GM19395 (cell line): ENCODE measurements around the gene KRT75.
"Not testable (repeated sequence)": the region's sequence is repeated elsewhere in the genome, so short reads cannot be mapped to it uniquely, and the experiment has no call there.

ENCODE experiments used
- ATAC-seq: cut with Tn5 transposase; IDR thresholded peaks from one replicate; pipeline ENCODE4 v1.9.1; 2021; ENCODE audit warnings: mild to moderate bottlenecking, moderate library complexity; ENCODE audit not compliant: unreplicated experiment

Gene KRT75

GRCh38 chr12:52434081-52434733, at the start of gene KRT75:
Gene KRT75, minus strand, starts transcription at chr12:52434371. Its CDS starts 67 bp downstream, at chr12:52434304.
- ATAC-seq, result no peak

- no peak for ATAC-seq
These were observed 45.9 kb upstream of the KRT75 start for GRCh38 chr12:52480073-52480472.

- no peak for ATAC-seq
These were observed 43.5 kb upstream of the KRT75 start for GRCh38 chr12:52477651-52478050.

DNA sequence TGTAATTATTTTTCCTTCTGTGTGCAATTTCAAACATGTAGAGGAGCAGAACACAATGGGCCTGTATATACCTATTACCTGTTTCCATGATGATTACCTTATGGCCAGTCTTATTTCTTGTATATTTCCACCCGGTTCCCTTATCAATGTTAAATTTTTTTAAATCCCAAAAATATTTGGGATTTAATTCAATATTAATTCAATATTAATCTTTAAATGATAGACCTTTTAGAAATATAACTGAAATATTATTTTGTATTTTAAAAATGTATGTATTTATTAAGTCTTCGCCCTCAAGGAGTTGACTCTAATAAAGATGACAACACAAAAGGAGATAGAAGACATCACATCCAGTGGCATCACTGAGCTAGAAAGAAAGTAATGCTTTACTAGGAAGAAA, 40.0 kb upstream of the KRT75 start:
- ATAC-seq, result no peak

DNA sequence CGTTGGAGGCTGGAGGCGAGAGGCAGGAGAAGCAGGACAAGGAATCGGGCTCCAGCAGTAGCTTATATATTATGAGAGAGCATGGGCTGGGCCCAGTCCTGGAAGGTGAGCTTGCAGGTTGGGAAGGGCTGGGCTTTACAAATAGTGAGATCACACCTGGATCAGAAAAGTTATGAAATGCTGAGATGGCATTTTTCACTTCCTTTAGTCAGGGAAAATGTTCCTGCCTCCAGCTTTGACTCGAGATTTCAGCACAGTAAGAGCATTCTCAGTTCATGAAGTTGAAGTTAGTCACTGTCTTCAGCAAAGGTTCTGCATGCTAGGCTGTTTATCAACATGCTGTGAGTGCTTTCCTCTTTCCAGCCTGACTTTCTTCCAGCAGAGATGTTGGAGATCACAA, 39.6 kb upstream of the KRT75 start, which contains the start of gene KRT6C:
KRT6C (minus strand) TSS at position 38 of the 400 bp plus-strand sequence. CDS start 68 bp downstream, outside the sequence.
- no peak for ATAC-seq

GRCh38 chr12:52469853-52470252, 35.7 kb upstream of the KRT75 start:
- ATAC-seq, result no peak

- ATAC-seq, result no peak
These were observed 30.7 kb upstream of the KRT75 start for GRCh38 chr12:52464897-52465296.

DNA sequence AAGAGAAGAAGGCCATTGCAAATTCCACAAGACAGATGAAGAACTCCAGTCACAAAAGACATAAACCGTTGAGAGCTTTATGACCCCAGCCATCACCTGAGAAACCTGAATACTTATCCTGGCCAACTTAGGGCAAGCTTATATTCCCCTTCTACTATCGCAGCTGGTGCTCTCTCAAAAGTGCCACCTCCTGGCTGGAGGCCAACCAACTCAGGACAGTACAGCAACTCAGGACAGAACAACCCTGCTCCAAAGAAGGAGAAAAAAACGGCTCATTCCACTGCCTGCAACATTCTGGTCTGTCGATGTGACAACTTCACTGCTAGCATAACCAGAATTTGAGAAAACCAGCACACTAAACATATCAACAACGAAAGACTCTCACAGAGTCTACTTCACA, 27.5 kb upstream of the KRT75 start:
- ATAC-seq, result no peak

- ATAC-seq, result no peak
These were observed 24.7 kb upstream of the KRT75 start for GRCh38 chr12:52458861-52459260.

DNA sequence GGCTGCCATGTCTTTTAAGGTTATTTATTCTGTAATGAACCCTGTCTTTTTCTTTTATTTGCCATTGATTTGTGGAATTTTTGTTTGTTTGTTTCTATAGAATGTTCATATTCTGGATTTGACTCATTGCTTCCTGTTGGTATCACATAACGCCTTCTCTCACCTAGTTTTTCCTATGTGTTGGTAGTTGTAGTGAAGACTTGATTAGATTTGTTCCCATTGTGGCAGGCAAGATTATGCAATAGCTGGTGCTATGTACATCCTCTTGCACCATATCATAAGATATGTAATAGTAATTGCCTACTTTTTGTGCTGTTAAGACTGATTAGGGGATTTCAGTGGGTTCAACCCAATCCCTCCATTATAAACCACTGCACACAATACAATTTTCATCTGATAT, 21.6 kb upstream of the KRT75 start:
- ATAC-seq, result no peak

DNA sequence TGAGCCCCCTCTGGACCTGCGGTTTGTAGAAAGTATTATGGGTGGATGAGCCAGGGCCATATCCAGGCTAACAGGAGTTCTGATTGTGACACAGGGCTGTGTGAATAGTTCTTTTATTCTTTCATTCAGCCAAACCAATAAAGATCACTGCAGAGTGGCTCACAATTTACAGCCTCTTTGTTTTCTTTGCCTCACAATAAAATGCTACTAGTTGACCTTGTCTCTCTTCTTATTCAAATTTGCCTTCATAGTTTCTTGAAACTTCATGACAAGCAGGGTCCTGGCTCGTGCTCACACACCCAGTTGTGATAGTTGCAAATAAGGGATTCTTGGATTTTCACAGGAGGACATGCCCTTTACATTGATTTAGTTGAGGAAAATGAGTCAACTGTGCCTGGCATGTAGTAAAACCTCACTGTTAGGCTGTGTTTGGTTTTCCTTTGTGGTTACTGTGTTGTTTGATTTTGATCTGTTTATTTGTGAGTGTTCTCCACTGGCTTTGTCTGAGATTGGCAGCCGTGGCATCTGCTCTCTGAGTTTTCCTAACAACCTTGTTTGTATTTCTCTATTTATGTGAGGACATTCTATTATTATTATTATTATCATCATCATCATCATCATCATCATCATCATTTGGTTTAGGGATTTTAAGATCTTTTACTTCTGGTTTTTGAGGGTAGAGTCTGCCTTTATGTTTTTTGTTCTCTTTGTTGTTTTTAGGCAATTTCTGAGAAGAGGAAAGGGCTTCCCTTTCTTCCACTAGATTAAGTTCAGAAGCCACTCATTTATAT, 20.4 kb upstream of the KRT75 start:
- no peak for ATAC-seq

GRCh38 chr12:52452101-52452500, 17.9 kb upstream of the KRT75 start, which contains the start of gene KRT6B:
Gene KRT6B, minus strand, starts transcription at chr12:52452146. Its CDS starts 68 bp downstream, at chr12:52452078.
- no peak for ATAC-seq

DNA sequence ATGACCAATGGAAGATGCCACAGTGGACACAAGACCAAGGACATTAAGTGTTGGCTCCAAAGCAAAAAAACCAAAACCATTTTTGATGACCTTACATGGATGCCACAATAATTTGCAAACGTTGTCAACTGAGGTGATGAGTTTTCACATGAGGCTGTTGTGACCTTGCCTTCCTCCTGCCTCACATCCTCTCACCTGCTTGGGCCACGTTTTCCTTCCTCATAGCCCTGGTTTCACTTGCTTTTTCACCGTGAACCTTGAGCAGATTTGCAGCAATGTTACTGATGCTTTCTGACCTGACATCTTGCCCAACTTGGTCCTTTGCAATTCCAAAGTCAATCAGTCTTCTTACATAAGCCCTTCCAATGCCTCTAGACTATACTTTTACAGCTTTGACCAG, 14.1 kb upstream of the KRT75 start:
- ATAC-seq, result no peak

- not testable (repeated sequence) for ATAC-seq
These were observed 13.0 kb upstream of the KRT75 start for GRCh38 chr12:52447196-52447595.

GRCh38 chr12:52446367-52447045, 12.3 kb upstream of the KRT75 start:
- ATAC-seq, result no peak

- ATAC-seq, result no peak
These were observed 11.7 kb upstream of the KRT75 start for GRCh38 chr12:52445876-52446275.

DNA sequence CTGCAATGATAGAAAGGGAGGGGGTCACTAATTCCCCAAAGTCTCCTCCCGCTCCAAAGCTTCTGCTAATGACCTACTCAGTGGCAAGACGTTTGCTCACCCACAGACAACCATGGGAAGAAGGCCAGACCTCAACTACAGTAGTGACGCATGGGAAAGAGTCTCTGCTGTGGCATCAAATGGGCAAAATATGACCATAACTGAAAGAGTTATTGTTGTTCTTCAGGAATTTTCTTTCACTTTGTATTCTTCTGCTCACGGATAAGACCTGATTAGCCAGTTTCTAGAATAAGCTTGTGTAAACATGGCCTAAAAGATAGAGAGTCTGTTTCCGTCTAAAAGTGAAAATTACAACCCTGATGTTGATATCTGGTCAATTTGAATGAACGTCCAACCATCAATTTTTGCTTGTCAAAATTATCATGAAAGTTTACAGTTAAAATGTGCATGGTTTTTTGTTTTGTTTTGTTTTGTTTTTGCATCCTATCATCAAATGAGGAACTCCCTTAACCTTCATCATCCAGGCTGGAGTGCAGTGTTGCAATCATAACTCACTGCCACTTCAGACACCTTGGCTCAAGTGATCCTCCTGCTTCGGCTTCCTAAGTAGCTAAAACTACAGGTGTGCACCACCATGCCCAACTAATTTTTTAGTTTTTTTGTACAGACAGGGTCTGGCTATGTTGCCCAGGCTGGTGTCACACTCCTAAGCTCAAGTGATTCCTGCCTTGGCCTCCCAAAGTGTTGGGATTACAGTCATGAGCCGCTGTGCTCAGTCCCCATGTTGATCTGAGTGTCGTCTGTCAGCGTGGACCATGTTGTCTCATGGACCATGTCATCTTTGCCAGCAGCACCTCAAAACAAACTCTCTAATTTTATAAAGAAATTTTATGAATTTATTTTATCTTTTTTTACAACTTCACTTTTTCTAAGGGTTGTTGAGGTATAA, 10.8 kb upstream of the KRT75 start:
- no peak for ATAC-seq

GRCh38 chr12:52443966-52444365, 9.8 kb upstream of the KRT75 start:
- ATAC-seq, result no peak

GRCh38 chr12:52442600-52443061, 8.5 kb upstream of the KRT75 start:
- ATAC-seq, result no peak

- ATAC-seq, result no peak
These were observed 7.2 kb upstream of the KRT75 start for GRCh38 chr12:52441320-52441911.
